CD4-positive, alpha-beta T cell treated with Interleukin-6 at 100 ng/mL for 8 hours (primary cell): ENCODE data around the gene GAN.
A peak's percentile ranks its signal among the peaks of the same experiment; 100 is the strongest.
"Not testable (repeated sequence)": the region's sequence is repeated elsewhere in the genome, so short reads cannot be mapped to it uniquely, and the experiment has no call there.

Experiments used
- DNase-seq: peaks from one replicate; pipeline ENCODE4 v3.0.0-alpha.2; 2020; ENCODE audit warnings: mixed read lengths, low spot score

The GAN gene

DNA sequence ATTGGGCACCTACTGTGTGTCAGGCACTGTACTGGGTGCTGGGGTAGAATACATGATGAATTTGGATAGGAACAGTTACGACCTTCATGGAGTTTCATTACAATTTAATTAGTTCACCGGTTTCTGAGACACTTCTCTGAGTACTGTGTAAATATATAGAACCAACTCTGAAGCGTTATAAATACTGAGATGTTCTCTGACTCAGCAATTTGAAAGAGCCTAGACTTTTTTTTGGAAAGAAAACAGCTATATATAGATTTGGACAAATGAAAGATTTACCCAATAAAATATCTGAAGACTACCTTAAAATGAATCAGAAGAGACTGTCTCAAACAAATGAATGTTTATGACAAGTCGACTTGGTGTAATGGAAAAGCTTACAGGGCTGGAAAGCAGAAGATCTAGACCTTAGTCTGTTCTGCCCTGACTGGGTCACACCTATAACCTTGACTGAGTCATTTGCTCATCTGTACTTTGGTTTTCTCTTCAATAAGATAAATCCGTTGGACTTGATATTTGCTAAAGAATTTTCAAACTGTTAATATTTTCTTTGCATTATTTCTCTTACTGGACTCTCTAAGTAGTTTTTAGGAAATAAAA, 4.6 kb upstream of the GAN start:
- DNase-seq = no peak

- DNase-seq = no peak
Measured at GRCh38 chr16:81311762-81312161, 3.0 kb upstream of the GAN start.

DNA sequence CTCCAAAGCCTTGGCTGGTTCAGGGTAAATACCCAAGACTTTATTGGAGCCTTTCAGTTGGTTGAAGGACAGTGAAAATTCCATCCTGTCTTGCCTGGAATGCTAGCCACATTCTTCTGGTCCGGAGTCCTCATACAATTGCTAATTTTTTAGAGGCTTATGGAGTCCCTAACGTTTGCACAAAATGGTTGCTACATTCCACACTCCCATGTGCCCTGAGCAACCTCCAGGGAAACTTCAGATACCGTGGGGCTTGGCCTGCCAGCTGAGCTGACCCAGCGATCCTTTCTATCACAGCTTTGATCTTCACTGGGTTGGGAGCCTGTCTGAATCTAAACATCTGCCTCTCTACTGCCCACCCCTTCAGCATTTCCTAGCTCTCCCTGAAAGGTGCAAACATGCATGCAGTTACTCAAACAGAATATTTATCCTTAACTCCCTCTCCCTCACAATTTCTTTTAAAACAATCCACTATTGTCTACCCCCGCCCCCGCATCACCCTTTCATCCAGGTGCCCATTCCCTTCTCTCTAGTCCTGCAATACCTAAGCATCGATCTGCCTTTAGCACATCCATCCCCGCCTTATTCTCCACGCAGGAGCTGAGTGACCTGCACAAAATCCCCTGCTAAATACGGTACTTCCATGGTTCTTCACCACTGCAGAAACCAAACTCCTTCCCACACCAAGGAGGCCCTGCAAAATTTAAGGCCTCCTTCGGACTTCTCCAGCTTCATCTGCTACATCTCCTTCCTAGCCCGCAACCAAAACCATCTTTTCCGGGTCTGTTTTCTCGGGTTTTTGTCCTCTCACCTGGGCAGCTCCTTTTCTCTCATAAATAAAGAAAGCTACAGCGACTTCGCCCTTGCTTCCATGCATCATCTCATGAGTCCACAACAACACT, 810 bp upstream of the GAN start:
- DNase-seq = no peak

DNA sequence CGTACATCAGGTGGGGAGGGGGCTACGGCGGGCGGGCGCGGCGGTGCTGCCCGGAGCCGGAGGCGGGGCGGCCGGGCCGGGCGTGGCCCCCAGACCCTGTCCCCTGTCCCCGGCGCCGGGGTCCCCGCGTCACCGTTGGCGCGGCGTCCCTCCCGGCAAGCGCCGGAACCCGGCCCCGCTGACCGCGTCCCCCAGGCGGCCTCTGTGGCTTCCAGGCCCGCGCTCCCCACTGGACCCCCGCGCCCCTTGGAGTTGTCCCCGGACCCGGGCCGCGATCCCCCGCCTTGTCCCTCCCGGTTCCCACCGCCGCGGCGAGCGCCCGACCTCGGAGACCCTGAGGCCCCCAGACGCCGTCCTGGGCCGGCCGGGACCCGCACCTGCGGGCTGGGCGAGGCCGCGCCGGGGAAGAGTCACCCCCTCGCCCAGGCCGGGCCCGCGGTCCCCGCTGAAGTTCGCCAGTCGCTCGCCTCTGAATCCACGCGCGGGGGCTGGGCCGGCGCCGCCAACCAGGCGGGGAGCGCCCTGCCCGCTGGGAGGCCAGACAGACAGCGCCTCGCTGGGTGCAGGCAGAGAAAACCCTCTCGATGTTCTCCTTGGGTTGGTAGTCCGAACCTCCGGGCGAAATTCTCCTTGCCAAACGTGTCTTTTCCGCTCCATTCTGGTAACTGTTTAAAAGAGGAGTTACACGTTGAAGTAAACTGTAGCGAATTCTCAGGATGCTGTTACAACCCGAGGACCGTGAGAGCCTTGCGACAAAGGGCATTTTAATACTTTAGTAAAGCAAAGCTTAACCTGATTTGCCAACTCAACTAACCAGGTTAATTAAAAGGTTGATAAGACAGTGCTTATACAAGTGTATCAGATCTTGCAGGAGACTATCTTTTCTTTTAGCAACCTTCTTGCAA, 761 bp downstream of the GAN start:
- peak; percentile 12 for DNase-seq

DNA sequence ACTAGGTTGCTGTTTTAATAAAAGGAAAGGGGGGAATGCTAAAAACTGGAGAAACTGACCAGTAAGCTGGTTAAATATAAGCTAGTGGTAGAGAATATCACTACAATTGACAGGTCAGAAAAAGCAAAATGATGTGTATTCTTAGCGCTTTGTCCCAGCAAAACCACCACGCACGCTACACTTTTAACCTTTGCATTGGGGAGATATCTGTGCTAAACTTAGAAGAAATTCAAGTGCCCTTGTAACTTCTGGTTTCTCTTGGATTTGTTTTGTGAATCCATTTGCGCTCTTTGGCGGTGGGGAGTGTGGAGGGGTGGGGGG, 1.4 kb downstream of the GAN start:
- no peak for DNase-seq

DNA sequence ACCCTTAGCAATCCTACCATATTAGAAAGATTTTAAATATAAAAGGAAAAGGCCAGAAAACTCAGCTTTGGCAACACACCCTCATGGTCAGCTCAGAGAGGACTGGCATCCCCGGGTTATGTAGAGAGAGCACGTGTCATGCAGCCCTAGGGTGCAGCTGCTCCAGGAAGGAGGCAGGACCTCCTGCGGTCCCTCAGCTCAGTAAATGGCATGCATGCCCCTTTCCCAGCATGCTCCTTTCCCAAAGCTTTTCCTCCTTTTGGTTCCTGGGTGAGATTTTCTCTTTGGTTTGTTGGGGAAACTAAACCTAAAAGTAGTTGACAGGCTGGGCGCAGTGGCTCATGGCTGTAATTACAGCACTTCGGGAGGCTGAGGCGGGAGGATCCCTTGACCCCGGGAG, 3.9 kb downstream of the GAN start:
- DNase-seq = no peak

DNA sequence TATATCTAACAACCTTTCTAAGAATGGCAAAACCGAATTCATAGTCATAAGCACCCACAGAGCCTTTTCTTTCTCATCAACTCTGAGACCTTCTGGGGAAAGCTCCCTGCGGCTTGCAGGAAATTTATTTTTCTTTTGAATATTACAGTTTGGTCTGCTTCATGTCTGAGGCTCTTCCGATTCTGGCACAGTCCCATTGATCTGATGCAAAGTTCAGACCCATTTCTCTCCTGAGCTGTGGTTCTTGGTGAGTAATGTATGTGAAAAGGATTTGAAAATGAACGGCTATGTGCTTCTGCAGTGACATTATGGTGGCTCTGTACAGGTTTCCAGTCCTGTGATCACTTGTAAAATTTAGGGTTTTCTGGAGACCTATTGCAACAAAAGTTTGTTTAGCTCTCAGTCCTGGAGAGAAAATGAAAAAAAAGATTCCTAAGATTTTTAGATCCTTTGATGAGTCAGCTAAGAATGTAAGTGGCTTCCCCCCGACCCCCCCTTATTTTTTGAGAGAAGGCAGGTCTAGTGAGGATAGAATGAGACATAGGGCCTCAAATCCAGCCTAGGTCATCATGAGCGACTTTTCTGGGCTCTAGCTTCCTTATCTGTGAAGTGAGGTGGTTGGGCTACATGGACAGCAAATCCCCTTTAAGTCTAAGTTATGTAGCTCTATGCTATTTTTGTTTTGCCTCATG, 4.6 kb downstream of the GAN start:
- no peak for DNase-seq

GRCh38 chr16:81321039-81321438, 6.3 kb downstream of the GAN start:
- DNase-seq = no peak

- DNase-seq = no peak
Measured at GRCh38 chr16:81321536-81321935, 6.8 kb downstream of the GAN start.

DNA sequence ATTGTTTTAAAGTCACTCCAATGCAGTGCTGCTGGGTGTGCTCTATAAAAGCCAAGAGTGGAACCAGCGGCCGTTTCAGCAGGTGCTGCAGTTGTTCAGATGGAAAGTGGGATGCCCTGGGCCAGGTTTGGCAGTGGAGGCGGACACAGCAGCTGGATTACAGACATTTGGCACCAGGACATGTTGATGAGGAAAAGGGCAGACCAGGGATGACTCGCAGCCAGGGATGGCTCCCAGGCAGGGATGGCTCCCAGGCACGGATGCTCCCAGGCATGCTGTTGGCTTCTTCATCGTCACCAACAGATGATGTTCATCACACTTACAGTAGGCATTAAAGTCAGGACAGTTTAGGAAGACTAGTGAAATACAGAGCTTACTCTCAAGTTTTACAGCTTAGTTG, 10.0 kb downstream of the GAN start:
- DNase-seq = no peak

DNA sequence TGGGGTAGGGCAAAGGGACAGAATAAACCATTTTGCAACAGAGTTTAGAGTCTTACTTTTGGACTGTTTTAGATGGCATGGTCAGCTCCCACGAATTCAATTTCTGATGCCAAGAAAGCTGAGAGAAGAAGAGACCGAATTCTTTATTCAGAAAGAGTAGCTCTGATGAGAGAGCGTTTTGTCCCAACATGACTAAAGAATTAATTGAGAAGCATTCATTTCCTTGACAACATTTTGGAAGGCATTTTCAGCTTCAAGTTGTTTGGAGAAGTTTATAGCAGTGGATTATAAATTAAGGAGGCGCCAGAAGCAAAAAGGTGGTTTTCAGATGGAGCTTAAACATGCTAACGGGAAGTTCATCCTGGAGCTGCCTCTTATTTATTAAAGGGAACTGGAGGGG, 12.2 kb downstream of the GAN start:
- no peak for DNase-seq

- no peak for DNase-seq
Measured at GRCh38 chr16:81327447-81328196, 12.9 kb downstream of the GAN start.

GRCh38 chr16:81329947-81330346, 15.2 kb downstream of the GAN start:
- no peak for DNase-seq

GRCh38 chr16:81333356-81333755, 18.6 kb downstream of the GAN start:
- DNase-seq = no peak

- no peak for DNase-seq
Measured at GRCh38 chr16:81335669-81336068, 20.9 kb downstream of the GAN start.

- no peak for DNase-seq
Measured at GRCh38 chr16:81337097-81337496, 22.3 kb downstream of the GAN start.

- not testable (repeated sequence) for DNase-seq
Measured at GRCh38 chr16:81345172-81345571, 30.4 kb downstream of the GAN start.

DNA sequence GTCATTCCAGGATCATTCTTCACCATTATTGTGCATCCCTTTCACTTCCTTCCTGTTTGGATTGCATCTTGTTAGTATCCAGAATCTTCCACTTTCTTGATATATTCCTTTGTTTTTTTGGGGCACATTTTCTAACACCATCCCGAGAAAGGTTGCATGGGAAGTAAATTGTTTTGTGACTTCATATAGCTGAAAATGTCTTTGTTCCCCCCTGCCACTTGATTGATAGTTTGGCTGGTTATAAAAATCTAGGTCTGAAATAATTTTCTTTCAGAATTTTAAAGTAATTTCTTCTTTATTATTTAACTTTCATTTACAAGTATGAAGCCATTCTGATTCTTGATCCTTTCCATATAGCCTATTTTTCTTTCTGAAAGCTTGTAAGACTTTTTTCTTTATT, 32.7 kb downstream of the GAN start:
- DNase-seq = no peak

- no peak for DNase-seq
Measured at GRCh38 chr16:81349608-81350305, 35.0 kb downstream of the GAN start.

DNA sequence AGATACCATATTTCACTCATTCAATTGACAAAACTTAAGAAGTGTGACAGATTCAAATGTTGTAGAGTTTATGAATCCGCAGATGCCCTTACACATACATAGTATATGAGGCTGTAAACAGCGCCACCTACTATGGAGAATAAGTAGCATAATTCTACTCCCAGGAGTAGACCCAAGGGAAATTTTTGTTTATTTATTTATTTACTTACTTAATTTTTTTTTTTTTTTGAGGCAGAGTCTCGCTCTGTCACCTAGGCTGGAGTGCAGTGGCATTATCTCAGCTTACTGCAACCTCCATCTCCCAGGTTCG, 35.5 kb downstream of the GAN start:
- DNase-seq = no peak

GRCh38 chr16:81353895-81354294, 39.1 kb downstream of the GAN start:
- no peak for DNase-seq
